ENCODE measurements around the gene KRT16. TPM values are rescaled to one million over a fixed set of nuclear protein-coding genes. Genes with fewer than 3 reads are reported as not detected.
A peak's percentile ranks its signal among the peaks of the same experiment; 100 is the strongest.
"Not testable (repeated sequence)": the region's sequence is repeated elsewhere in the genome, so short reads cannot be mapped to it uniquely, and the experiment has no call there.

KRT16 gene
- total RNA-seq, 2 donors from 2014 or later, result not detected

DNA sequence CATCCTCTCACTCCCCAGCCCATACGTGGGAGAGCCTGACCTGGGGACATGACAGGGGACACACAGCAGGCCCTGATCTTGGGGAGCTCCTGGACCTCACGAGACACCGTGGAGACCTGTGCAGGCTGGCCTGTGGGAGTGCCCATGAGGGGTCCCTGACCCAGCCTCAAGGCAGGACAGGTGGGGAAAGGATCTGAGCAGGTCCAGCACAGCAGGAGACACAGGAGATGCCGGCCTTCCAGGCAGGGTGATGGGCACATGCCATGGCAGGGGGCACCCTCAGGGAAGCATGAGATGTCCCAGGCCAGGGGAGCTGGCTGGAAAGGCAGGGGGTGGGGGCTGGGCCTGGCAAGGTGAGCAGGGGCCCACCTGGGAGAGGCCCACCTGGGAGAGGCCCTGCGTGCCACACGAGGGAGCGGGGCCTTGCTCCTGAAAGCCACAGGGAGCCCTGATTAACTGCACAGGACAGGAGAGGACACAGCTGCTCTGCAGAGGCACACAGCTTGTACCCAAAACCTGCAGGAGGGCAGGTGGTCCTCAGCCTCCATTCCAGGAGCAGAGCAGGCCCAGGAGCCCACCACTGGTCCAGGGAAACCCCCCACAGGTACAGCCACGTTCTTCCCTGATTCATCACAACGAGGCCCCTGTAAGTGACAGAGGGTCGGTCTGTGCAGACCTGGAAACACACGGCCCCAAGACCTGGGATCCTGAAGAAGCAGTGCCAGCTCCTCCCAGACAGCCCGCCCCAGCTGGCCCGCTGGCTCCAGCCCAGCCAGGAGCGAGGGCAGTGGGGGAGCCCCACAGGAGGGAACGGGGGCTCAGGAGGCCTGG lies 38.4 kb upstream of the KRT16 start:
- intact Hi-C loops (cut with DNase I), result loop anchor here in 1 of 2 donors (10.0 kb wide), 2 partner anchors 86 to 746 kb away; no protein-coding TSS in a partner anchor
- DNase-seq (ENCODE audit: low spot score), result no peak

DNA sequence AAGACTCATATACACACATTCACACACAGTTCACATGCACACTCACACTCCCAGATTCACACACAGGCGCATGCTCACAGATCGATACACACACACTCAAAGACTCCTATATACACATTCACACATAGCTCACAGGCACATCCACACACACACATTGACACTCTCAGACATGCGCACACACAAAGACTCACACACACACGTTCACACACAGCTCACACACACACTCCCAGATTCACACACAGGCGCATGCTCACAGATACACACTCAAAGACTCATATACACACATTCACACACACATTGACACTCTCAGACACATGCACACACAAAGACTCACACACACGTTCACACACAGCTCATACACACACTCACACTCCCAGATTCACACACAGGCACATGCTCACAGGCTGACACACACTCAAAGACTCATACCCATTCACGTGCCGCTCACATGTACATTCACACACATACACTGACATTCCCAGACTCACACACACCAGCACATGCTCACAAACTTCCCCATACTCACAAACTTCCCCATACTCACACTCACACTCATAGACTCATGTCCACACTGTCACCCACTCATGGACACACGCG lies 37.5 kb upstream of the KRT16 start:
- no peak for DNase-seq (ENCODE audit: low spot score)
- intact Hi-C loops (cut with DNase I), result loop anchor here (5.0 to 10.0 kb wide), 4 partner anchors 85 to 745 kb away; no protein-coding TSS in a partner anchor

DNA sequence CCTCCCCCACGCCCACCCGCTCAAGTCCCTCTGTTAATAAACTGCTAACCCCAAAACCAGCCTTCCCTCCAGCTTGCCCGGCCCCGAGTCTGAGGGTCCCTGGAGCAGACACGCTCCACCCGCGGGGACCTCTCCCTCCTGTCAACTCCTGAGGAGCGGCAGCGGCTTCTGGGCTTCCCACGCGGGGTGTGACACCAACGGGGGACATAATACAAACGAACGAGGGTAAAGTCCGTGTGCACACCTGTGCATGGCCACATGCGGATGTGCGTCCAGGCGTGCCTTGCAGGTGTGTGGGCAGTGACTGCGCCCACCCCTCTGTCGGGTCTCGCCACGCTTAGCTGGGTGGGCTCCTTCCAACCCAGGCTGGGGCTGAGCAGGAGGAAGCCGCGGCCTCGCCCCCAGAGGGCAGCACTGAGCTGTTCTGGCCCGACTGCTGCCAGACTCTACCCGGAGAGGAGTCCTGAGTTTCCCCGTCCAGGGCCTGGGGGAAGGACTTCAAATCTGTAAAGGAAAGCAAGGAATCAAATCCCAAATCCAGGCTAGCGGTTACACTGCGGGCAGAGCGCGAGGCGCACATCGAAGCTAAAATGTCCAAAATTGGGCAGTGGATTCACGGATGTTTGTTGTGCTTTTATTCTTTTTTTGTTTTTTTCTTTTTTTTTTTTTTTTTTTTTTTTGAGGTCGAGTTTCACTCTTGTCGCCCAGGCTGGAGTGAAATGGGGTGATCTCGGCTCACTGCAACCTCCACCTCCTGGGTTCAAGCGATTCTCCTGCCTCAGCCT lies 36.0 kb upstream of the KRT16 start:
- intact Hi-C loops (cut with DNase I), result loop anchor here (5.0 to 10.0 kb wide), 2 partner anchors 96 to 104 kb away; no protein-coding TSS in a partner anchor
- peak; percentile 95 for DNase-seq (ENCODE audit: low spot score)

DNA sequence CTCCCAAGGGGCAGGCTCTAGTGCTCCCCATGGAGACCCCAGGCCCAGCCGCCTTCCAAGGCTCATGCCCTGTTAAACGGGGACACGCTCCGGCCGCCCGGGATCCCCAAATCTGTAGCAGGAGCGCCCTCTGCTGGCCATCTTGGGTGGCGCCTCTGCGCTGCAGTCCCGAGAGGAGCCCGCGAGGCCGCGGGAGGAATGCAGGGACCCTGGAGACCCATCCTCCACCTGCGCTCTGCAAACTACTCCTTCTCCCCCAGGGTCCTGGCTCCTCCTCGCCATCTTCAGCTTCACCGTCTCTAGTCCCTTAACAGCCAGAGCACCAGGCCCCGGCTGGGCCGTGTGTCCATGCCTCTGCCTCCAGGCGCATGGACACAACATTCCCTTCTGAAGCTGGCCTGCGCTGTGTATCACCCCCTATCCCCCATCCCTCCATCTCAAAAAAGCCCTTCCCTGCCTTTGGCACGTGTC lies 35.4 kb upstream of the KRT16 start:
- DNase-seq (ENCODE audit: low spot score), result peak; percentile 97
- intact Hi-C loops (cut with DNase I), result loop anchor here (5.0 to 10.0 kb wide), 2 partner anchors 96 to 103 kb away; no protein-coding TSS in a partner anchor

DNA sequence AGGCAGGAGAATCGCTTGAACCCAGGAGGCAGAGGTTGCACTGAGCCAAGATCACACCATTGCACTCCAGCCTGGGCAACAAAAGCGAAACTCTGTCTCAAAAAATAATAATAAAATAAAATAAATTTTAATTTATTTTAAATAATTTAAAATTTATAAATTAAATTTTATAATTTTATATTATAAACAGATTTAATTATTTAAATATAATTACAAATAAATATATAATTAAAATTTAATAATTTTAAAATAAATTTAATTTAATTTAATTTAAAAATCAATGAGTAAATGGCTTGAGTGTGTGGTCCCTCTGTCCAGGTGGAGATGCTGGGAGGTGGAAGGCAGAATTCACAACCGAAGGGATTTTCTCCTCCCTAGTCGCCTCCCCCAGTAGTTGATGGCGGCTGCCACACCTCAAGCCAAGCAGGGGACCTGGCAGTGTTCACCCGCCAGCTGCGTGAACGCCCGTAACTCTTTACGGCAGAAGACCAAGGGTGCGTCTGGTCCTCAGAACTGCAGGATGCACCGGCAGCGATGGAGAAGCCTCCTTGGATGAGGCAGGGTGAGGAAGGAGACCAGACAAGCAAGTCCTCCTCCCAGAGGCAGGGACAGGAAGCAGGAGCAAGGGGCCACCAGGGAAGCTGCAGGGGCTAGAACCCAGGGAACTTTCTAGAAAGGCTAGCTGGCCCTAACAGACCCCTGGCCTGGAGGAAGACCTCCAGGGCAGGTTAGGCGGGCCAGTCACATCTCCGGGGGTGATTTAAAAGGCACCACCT lies 34.7 kb upstream of the KRT16 start:
- intact Hi-C loops (cut with DNase I), result loop anchor here (5.0 to 10.0 kb wide), 2 partner anchors 95 to 102 kb away; no protein-coding TSS in a partner anchor
- no peak for DNase-seq (ENCODE audit: low spot score)

DNA sequence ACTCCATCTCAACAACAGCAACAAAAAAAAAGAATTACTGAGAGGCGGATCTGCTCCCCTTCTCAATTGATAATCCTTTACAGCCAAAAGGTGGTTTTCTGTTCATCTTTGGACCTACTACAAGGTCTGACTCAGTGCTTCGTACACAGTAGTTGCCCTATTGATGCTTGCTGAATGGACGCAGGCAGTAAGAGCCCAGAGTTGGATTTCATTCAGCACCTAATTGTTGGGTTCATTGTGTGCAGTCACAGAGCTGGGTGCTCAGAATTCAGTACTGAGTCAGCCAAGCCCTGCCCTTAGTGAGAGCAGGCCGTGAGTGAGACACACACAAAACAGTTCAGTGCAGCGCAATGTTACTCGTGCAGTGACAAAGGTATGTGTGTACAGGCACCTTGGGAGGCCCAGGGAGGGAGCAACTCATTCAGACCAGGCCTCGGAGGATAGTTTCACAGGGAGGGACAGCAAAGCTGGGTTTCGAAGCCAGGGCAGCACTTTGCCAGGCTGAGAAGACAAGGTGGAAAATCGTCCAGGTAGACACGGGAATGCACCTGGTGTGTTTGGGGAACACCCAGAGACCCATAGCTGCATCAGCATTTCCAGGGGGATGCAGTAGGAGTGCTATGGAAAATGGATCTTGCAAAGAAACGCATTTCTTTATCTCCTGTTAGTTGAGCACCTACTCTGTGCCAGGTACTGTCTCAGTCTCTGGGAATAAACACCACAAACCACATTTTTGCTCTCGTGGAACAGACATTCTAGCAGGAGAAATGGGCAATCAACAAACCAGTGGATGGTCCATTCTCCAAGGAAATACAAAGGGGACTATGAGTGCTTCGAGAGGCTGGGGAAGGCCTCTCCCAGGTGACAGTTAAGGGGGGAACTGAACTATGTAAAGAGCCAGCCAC lies 29.9 kb upstream of the KRT16 start:
- intact Hi-C loops (cut with DNase I), result loop anchor here in 1 of 2 donors (10.0 kb wide), 1 partner anchor 98 kb away; no protein-coding TSS in a partner anchor

DNA sequence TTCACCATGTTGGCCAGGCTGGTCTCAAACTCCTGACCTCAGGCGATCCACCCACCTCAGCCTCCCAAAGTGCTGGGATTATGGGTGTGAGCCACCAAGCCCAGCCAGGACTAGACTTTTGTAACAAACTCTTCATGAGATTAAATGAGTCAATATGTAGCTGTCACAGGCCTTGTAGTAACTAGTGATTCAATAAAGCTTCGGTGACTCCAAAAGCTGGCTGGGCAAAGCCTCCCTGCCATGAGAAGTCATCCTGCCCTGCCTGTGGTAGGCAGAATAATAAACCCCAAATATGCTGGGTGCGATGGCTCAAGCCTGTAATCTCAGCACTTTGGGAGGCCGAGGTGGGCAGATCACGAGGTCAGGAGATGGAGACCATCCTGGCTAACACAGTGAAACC lies 28.0 kb upstream of the KRT16 start:
- not testable (repeated sequence) for DNase-seq (ENCODE audit: low spot score)
- intact Hi-C loops (cut with DNase I), result loop anchor here in 1 of 2 donors (10.0 kb wide), 1 partner anchor 96 kb away; no protein-coding TSS in a partner anchor

More for the DNA sequence above, 29.9 kb upstream of the KRT16 start:
- DNase-seq (ENCODE audit: low spot score), result no peak

DNA sequence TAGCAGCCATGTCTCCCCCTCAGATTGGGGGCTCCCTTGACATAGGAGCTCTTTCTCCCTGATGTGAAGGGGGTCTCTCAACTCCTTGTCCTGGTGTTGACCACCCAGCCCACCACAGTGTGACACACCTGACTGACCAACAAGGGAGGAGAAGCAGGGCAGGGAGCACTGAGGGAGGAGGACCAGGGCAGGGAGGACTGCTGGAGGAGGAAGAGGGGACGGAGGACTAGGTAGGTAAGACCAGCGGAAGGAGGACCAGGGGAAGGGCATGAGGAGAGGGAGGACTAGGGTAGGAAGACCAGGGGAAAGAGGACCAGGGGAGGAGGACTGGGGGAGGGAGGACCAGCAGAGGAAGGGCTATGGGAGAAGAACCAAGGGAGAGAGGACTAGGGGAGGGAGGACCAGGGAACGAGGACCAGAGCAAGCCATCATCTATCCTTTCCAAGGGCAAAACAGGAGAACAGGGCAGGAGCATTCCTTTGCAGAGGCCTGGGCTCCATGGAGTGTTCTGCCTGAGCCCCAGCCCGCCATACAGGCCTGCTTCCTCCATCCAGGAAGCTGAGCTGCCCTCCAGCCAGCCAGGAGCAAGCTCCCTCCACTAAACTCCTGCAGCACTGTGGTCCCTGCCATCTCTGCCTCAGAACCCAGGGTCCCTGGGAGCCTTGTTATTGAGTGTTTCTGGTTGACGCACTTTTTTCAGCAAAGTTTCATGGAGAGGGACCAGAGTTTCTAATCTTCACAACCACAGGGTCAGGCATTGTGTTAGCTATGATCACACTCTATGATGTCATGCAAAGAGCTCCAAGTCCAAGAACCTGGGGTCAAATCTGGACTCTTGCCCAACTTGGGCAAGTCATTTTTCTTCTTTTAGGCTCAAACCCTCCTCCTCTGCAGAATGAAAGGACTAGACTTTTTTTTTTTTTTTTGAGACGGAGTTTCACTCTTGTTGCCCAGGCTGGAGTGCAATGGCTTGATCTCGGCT lies 27.2 kb upstream of the KRT16 start:
- intact Hi-C loops (cut with DNase I), result loop anchor here in 1 of 2 donors (10.0 kb wide), 1 partner anchor 95 kb away; no protein-coding TSS in a partner anchor
- no peak for DNase-seq (ENCODE audit: low spot score)

DNA sequence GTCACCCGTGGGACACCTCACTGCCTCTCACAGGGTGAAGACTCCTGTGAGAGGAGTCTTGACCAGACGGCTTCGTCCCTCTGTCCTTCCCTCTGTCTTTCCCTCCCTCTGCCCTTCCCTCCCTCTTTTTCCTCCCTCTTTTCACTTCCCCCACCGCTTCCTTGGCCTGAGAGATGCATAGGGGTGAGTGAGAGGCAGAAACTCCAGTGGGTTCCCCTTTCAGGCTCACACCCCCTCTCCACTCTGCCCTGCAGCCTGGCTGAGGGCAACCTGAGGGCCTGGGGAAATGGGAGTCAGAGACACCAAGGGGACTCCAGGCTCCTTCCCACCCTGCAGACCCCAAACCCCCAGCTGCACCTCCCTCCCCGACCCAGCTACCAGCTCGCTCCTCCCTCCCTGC lies 26.4 kb upstream of the KRT16 start:
- intact Hi-C loops (cut with DNase I), result no loop called here
- no peak for DNase-seq (ENCODE audit: low spot score)

DNA sequence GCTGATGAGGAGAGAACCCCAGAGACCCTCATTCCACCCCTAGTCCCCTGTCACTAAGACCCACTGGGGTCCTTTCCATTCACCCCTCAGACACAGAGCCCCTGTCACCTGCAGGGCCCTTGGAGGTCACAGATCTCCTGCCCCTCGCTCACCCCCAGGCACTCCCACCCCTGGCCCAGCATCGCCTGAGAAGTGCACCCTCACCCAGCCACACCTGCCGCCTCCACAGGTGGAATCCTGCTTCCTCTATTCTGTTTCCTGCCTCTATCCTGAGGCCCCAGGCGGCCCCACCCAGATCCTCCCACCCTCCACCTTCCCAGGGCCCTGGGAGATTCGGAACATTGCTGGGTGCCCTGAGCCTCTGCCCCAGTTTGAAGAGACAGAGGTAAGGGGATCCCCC lies 25.6 kb upstream of the KRT16 start:
- DNase-seq (ENCODE audit: low spot score), result no peak
- intact Hi-C loops (cut with DNase I), result no loop called here

DNA sequence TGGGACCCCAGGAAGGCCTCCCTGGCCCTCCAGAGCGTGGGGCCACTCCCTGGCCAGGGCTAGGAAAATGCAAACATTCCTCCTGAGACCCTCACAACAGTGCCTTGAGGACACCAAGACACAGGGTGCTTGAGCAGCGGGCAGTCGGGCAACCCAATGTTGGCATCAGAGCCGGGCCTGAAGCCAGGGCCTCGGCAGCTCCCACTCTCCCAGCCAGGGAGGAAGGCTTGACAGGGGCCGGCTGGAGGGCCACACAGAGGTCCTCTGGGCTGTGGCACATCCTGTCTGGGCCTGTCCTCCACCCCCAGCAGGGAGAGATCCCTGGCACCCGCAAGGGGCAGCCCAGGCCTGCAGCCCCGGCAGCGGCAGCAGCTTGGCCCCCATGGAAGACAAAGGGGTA lies 24.1 kb upstream of the KRT16 start:
- DNase-seq (ENCODE audit: low spot score), result no peak
- intact Hi-C loops (cut with DNase I), result no loop called here

DNA sequence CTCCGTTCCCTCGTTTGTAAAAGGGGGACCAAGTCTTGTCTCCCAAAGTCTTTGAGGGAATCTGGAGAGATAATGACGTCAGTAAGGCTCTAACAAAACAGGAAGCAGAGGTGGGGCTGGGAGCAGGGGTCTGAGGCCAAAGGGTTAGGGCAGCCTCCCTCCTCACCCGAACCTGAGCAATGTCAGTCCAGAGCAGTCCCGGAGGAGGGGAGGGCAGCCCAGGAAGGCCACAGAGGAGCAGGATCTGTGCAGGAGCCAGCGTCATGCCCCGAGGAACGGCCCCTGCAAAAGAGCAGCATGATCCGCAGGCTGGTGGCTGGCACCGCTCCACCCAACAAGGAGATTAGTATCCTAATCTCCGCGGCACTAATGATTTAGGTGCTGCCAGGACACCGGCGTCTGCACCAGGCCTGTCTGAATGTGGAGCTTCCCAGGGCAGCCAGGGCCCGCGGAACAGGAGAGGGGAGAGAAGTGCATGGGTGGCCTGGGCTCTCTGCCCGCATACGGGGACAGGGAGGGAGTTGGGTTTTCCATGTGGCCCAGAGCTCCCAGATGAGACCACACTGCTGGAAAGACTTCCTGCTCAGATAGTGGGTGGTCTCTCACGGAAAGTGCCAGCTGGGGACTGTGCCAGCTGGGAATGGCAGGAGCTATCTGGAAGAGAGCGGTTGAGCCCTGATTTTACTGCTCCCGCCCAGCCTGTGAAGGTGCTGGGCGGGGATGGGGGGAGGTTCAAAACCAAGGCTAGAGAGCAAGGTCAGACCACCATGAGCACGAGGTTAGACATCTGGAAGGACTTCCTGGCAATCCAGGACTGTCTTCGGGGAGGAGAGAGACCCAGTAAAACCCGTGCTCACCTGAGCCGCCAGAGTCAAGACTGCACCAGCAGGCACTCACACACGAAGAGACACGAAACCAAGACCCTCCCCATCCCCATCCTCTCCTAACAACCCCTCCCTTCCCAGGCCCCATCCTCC lies 22.8 kb upstream of the KRT16 start:
- DNase-seq (ENCODE audit: low spot score), result no peak
- intact Hi-C loops (cut with DNase I), result no loop called here

DNA sequence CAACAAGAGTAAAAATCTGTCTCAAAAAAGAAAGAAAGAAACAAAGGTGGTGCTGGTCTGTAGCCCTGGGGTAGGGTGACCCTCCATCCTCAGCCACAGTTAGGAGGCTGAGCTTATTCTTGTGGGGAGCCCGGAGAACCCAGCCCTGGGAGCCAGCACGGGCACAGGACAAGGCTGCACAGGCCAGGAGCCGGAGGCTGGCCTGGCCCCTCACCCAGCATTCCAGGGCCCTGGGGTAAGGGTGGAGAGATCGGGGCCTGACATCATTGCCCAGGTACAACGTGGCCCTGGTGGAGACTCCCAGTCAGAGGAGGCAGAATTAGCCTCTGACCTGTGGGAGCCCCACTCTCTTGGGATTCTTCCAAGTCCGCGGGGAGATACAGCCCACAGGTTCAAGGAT lies 22.1 kb upstream of the KRT16 start:
- intact Hi-C loops (cut with DNase I), result no loop called here

DNA sequence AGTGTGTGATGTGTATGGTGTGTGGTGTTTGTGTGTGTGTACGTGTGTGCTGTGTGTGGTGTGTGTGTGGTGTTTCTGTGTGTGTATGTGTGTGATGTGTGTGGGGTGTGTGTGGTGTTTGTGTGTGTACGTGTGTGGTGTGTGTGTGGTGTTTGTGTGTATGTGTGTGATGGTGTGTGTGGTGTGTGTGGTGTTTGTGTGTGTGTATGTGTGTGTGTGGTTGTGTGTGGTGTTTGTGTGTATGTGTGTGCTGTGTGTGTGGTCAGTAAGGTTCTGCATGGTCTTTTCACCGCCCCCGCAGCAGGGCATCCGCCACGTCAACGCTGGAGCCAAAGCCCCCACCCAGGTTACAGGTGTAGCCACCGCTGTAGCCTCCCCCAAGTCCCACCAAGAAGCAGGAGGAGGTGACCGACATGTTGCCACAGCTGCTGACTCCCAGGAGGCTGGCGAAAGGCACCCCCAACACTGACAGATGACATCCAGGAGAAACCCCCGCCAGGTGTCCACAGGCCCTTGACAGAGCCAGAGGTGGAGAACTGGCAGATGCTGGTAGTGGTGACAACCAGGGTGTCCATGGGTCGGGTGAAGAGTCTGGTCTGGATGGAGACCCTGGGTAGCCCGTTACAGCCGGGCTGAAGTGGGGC lies 21.1 kb upstream of the KRT16 start:
- no peak for DNase-seq (ENCODE audit: low spot score)
- intact Hi-C loops (cut with DNase I), result no loop called here

More for the DNA sequence above, 22.1 kb upstream of the KRT16 start:
- no peak for DNase-seq (ENCODE audit: low spot score)
